ENCODE data around the gene LMBR1L.

DNA sequence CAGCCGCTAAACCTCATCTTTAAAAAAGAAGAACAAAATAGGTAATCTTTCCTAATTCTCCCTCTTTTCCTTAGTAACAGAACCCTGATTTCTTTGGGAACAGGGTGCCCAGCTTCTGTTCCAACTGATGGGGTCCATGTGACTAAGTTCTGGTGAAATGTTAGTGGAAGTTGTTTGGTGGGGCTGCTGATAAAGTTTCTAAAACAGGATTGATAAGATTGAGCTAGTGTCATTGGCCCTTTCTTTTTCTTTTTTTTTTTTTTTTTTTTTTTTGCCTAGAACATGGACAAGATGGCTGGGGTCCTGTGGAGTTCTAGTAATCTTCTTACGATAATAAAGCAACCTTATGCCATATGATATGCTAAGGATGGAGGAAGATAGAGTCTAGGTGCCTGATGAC lies 36.7 kb upstream of the LMBR1L start:
- TF ChIP-seq MAFF (IDR thresholded peaks at IDR 0.05; ENCODE audit: low read depth, low read length) = no peak
- TF ChIP-seq CEBPB (IDR thresholded peaks at IDR 0.05; ENCODE audit: borderline replicate concordance, low read depth, low read length) = no peak
- TF ChIP-seq, protein P1, sequence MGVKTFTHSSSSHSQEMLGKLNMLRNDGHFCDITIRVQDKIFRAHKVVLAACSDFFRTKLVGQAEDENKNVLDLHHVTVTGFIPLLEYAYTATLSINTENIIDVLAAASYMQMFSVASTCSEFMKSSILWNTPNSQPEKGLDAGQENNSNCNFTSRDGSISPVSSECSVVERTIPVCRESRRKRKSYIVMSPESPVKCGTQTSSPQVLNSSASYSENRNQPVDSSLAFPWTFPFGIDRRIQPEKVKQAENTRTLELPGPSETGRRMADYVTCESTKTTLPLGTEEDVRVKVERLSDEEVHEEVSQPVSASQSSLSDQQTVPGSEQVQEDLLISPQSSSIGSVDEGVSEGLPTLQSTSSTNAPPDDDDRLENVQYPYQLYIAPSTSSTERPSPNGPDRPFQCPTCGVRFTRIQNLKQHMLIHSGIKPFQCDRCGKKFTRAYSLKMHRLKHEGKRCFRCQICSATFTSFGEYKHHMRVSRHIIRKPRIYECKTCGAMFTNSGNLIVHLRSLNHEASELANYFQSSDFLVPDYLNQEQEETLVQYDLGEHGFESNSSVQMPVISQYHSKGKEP (CRISPR knock-in tag; IDR thresholded peaks at IDR 0.05) = no peak
- TF ChIP-seq, protein P2, sequence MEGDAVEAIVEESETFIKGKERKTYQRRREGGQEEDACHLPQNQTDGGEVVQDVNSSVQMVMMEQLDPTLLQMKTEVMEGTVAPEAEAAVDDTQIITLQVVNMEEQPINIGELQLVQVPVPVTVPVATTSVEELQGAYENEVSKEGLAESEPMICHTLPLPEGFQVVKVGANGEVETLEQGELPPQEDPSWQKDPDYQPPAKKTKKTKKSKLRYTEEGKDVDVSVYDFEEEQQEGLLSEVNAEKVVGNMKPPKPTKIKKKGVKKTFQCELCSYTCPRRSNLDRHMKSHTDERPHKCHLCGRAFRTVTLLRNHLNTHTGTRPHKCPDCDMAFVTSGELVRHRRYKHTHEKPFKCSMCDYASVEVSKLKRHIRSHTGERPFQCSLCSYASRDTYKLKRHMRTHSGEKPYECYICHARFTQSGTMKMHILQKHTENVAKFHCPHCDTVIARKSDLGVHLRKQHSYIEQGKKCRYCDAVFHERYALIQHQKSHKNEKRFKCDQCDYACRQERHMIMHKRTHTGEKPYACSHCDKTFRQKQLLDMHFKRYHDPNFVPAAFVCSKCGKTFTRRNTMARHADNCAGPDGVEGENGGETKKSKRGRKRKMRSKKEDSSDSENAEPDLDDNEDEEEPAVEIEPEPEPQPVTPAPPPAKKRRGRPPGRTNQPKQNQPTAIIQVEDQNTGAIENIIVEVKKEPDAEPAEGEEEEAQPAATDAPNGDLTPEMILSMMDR (CRISPR knock-in tag; IDR thresholded peaks at IDR 0.05) = no peak
- TF ChIP-seq JUND (CRISPR knock-in tag; IDR thresholded peaks at IDR 0.05) = no peak
- TF ChIP-seq ZFY (CRISPR knock-in tag; IDR thresholded peaks at IDR 0.05) = no peak
- no peak for TF ChIP-seq NR2C2 (CRISPR knock-in tag; IDR thresholded peaks at IDR 0.05; ENCODE audit: borderline replicate concordance)
- no peak for TF ChIP-seq NFATC3 (CRISPR knock-in tag; IDR thresholded peaks at IDR 0.05)
- no peak for TF ChIP-seq TCF7L2 (IDR thresholded peaks at IDR 0.05; ENCODE audit: low read depth, low read length)
- TF ChIP-seq ZNF670 (CRISPR knock-in tag; IDR thresholded peaks at IDR 0.05; ENCODE audit: borderline replicate concordance) = no peak
- TF ChIP-seq ISL2 (CRISPR knock-in tag; IDR thresholded peaks at IDR 0.05) = no peak
- TF ChIP-seq KLF15 (CRISPR knock-in tag; IDR thresholded peaks at IDR 0.05; ENCODE audit: borderline replicate concordance) = no peak
